Endodermal cell (in vitro differentiated cells): Measurements from ENCODE around the gene TNRC6B. TPM values are rescaled to one million over a fixed set of nuclear protein-coding genes. Genes with fewer than 3 reads are reported as not detected.

Experiments
- DNase-seq: peaks from one replicate; pipeline ENCODE4 v3.0.0-alpha.2; 2017
- H3K27ac ChIP-seq: 2 replicates; pipeline ENCODE4 v1.5.1; 2013; ENCODE audit warnings: mild to moderate bottlenecking, low read depth, low read length, moderate library complexity
- H3K27me3 ChIP-seq: 2 replicates; pipeline ENCODE4 v1.6.1; 2013; ENCODE audit warnings: mild to moderate bottlenecking, low read length, moderate library complexity; ENCODE audit not compliant: insufficient read depth, control insufficient read depth, poor library complexity, severe bottlenecking
- H3K36me3 ChIP-seq: 2 replicates; pipeline ENCODE4 v1.7.0; 2013; ENCODE audit warnings: mild to moderate bottlenecking, low read length, moderate library complexity; ENCODE audit not compliant: control insufficient read depth, insufficient read depth
- H3K4me1 ChIP-seq: one replicate; pipeline ENCODE4 v1.7.0; 2013; ENCODE audit warnings: low read length; ENCODE audit not compliant: control insufficient read depth, insufficient read depth
- H3K4me3 ChIP-seq: 2 replicates; pipeline ENCODE4 v1.5.1; 2013; ENCODE audit warnings: mild to moderate bottlenecking, low read length, moderate library complexity
- H3K9ac ChIP-seq: 2 replicates; pipeline ENCODE4 v1.6.1; 2013; ENCODE audit warnings: mild to moderate bottlenecking, low read length, moderate library complexity; ENCODE audit not compliant: poor library complexity, severe bottlenecking; ENCODE audit errors: extremely low read depth
- H3K9me3 ChIP-seq: 2 replicates; pipeline ENCODE4 v1.6.1; 2013; ENCODE audit warnings: mild to moderate bottlenecking, low read length, moderate library complexity; ENCODE audit not compliant: control insufficient read depth
- H3K27ac Mint-ChIP-seq: 2 replicates; pipeline ENCODE4 v1.8.0; 2020; ENCODE audit warnings: mixed read lengths
- H3K27me3 Mint-ChIP-seq: 2 replicates; pipeline ENCODE4 v1.8.0; 2021; ENCODE audit warnings: mild to moderate bottlenecking, mixed read lengths; ENCODE audit not compliant: insufficient read depth
- H3K36me3 Mint-ChIP-seq: 2 replicates; pipeline ENCODE4 v1.8.0; 2020; ENCODE audit warnings: low read depth, mixed read lengths
- H3K4me1 Mint-ChIP-seq: 2 replicates; pipeline ENCODE4 v1.8.0; 2020; ENCODE audit warnings: mixed read lengths
- H3K4me3 Mint-ChIP-seq: 2 replicates; pipeline ENCODE4 v1.8.0; 2020; ENCODE audit warnings: mild to moderate bottlenecking, moderate library complexity, mixed read lengths
- H3K9me3 Mint-ChIP-seq: 2 replicates; pipeline ENCODE4 v1.8.0; 2020; ENCODE audit warnings: mild to moderate bottlenecking, mixed read lengths
- CTCF ChIP-seq: fragments of 200-600 bp; sonication (generic); conservative IDR thresholded peaks from 2 replicates; pipeline ENCODE4 v1.5.0; 2021; ENCODE audit warnings: antibody characterized with exemption, mild to moderate bottlenecking
- WGBS, 2 experiments: methylation state at CpG; one replicate each; pipeline versions ENCODE4 v1.1.5 to v1.1.7; 2013; ENCODE audit warnings: missing lambda C conversion rate in 2 of 2, mixed read lengths in 1 of 2; ENCODE audit not compliant: insufficient coverage in 1 of 2, insufficient read length in 1 of 2; 5-methylcytosine and 5-hydroxymethylcytosine counted together
- total RNA-seq, 2 donors: library from RNA; stranded (reverse); fragmentation: NEBNext Ultra II Directional in 1 of 2; extraction: Animal tissue kit (Norgen Biotek cat#: 25700) in 1 of 2; gene quantifications; 2 replicates in 1 of 2; 3 replicates in 1 of 2; pipeline ENCODE4 v1.2.1, GENCODE V29; 2021

TNRC6B gene
- total RNA-seq, 2 donors from 2014 or later = 57.5 to 62.5 TPM

GRCh38 chr22:40334060-40334459, 156.3 kb downstream of the TNRC6B start:
- no peaks in the 10 kb centered on the region for H3K27me3 Mint-ChIP-seq
- H3K27ac ChIP-seq = no peak overlapping the region
- H3K4me1 Mint-ChIP-seq = peaks cover 59% of the 10 kb centered on the region
- H3K27ac Mint-ChIP-seq = no peak overlapping the region
- H3K9ac ChIP-seq = no peak overlapping the region
- H3K9me3 ChIP-seq = no peaks in the 10 kb centered on the region
- DNase-seq = no peak
- no peak overlapping the region for H3K4me3 Mint-ChIP-seq
- H3K4me3 ChIP-seq = no peak overlapping the region
- H3K36me3 ChIP-seq = peaks cover under 1% of the 10 kb centered on the region
- no peaks in the 10 kb centered on the region for H3K27me3 ChIP-seq
- H3K9me3 Mint-ChIP-seq = no peaks in the 10 kb centered on the region
- peaks cover 7% of the 10 kb centered on the region for H3K4me1 ChIP-seq
- WGBS, 2 experiments = 87 to 91% methylated on average over 2 of the region's 2 CpGs
- peaks cover 21% of the 10 kb centered on the region for H3K36me3 Mint-ChIP-seq
- TF ChIP-seq CTCF = no peak

DNA sequence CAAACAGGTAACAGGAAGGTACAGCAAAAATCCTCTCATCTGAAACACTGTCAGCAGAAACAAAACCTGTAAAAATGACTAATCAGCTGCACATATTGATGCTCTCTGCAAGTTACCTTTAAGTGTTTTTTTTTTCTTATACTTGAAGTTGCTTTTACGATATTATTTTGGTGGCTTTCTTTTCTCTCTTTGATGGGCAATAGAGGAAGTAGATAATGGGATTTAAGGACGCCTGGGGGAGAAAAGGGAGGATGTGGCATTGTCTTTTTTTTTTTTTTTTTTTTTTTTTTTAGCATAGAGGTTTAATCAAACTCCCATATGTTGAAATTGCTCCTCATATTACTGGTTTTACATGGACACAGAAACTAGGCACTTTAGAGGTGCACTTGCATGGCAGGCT, 157.2 kb downstream of the TNRC6B start:
- no peaks in the 10 kb centered on the region for H3K27me3 Mint-ChIP-seq
- H3K4me3 ChIP-seq = no peak overlapping the region
- H3K27ac Mint-ChIP-seq = peak overlapping the region; percentile 19
- H3K9ac ChIP-seq = no peak overlapping the region
- peaks cover 7% of the 10 kb centered on the region for H3K4me1 ChIP-seq
- H3K36me3 Mint-ChIP-seq = peaks cover 21% of the 10 kb centered on the region
- H3K27ac ChIP-seq = no peak overlapping the region
- no peak for DNase-seq
- peaks cover 51% of the 10 kb centered on the region for H3K4me1 Mint-ChIP-seq
- H3K9me3 ChIP-seq = no peaks in the 10 kb centered on the region
- WGBS, 2 experiments = 60% methylated on average over 1 of the region's 2 CpGs; no CpG with 5 or more reads in 1 of the 2 experiments
- no peaks in the 10 kb centered on the region for H3K36me3 ChIP-seq
- H3K9me3 Mint-ChIP-seq = no peaks in the 10 kb centered on the region
- H3K27me3 ChIP-seq = no peaks in the 10 kb centered on the region
- peak overlapping the region; percentile 17 for H3K4me3 Mint-ChIP-seq
- TF ChIP-seq CTCF = no peak

GRCh38 chr22:40335358-40335757, 157.6 kb downstream of the TNRC6B start:
- Histone ChIP-seq H3K36me3 (no peaks in the 10 kb centered on the region), H3K4me3 (no peak overlapping the region), H3K9ac (no peak overlapping the region), H3K9me3 (no peaks in the 10 kb centered on the region), H3K27me3 (no peaks in the 10 kb centered on the region), H3K27ac (no peak overlapping the region), H3K4me1 (peaks cover 7% of the 10 kb centered on the region)
- Mint-ChIP-seq H3K27me3 (no peaks in the 10 kb centered on the region), H3K9me3 (no peaks in the 10 kb centered on the region), H3K27ac (no peak overlapping the region), H3K4me1 (peaks cover 47% of the 10 kb centered on the region), H3K4me3 (no peak overlapping the region), H3K36me3 (peaks cover 18% of the 10 kb centered on the region)
- no peak for TF ChIP-seq CTCF
- 89 to 94% methylated on average over 2 of the region's 2 CpGs for WGBS, 2 experiments
- no peak for DNase-seq
